Umbilical cord (tissue), 2 donors: ENCODE data around the gene PLEKHJ1. TPM values are rescaled to one million over a fixed set of nuclear protein-coding genes. Genes with fewer than 3 reads are reported as not detected.
"Not testable (repeated sequence)": the region's sequence is repeated elsewhere in the genome, so short reads cannot be mapped to it uniquely, and the experiment has no call there.

Source experiments
- DNase-seq: peaks from one replicate; pipeline ENCODE4 v3.0.0-alpha.2; 2015; ENCODE audit warnings: low spot score
- total RNA-seq: library from RNA; depleted of rRNA; stranded (reverse); fragments of >200 nt; gene quantifications from one replicate; pipeline ENCODE4 v1.2.3, GENCODE V29; 2014; ENCODE audit warnings: low replicate concordance; ENCODE audit not compliant: insufficient read depth

Gene PLEKHJ1
- total RNA-seq, 1 donor from 2014 or later = 29.4 TPM

GRCh38 chr19:2221918-2222317 lies 14.2 kb downstream of the PLEKHJ1 start:
- no peak for DNase-seq

DNA sequence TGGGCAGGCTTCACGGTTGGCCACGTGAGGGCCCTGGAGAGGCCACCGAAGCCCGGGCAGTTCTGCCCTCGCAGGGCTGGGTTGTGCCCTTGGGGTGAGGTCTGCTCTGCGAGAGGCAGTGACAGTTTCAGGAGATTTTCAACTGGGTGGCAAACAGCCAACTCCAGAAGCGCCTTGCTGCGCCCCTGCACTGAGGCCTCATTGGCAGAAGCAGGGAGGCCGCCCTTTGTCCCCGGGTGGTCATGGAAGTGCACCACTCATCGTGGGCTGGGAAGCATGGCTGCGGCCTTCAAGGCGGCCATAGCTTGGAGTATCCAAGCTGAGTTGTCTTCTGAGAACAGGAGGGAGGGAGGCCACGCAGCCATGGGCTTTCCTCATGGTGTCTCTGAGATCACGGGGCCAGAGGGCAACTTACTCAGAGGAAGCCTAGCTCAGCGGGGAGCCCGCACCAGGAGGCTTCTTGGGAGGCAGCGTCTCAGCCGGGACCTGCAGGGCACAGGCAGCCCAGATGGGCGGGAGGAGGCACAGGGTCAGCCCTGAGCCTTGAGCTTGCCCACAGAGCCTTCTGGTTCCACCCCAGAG lies 14.8 kb downstream of the PLEKHJ1 start:
- DNase-seq = no peak

DNA sequence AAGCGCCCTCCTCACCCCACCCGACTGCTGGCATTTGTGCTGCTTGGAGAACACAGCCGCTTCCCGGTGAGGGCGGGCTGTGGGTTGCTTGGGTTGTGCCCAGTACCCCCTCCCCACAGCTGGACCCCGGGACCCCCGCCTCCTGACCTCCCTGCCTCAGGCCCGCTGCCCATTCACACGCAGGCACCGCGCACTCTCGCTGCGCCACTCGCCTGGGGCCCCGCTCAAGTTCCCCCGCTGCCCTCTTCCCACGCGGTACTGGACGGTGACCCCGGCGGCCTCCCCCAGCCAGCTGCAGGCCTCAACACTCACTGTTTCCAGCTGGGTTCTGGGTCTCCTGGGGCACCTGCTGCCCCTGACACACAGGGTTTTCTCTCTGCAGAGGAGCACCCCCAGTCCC lies 16.4 kb downstream of the PLEKHJ1 start:
- no peak for DNase-seq

- no peak for DNase-seq
Measured at GRCh38 chr19:2217591-2217990, 18.5 kb downstream of the PLEKHJ1 start.

- no peak for DNase-seq
Measured at GRCh38 chr19:2216361-2217225, 19.5 kb downstream of the PLEKHJ1 start.

GRCh38 chr19:2215281-2215751 lies 20.8 kb downstream of the PLEKHJ1 start:
- DNase-seq = no peak

- DNase-seq = no peak
Measured at GRCh38 chr19:2214251-2214650, 21.9 kb downstream of the PLEKHJ1 start.

- DNase-seq = no peak
Measured at GRCh38 chr19:2213799-2214198, 22.3 kb downstream of the PLEKHJ1 start.

- no peak for DNase-seq
Measured at GRCh38 chr19:2212861-2213711, 23.0 kb downstream of the PLEKHJ1 start.

GRCh38 chr19:2210987-2211740 lies 25.0 kb downstream of the PLEKHJ1 start:
- DNase-seq = no peak

- no peak for DNase-seq
Measured at GRCh38 chr19:2210206-2210605, 25.9 kb downstream of the PLEKHJ1 start.

DNA sequence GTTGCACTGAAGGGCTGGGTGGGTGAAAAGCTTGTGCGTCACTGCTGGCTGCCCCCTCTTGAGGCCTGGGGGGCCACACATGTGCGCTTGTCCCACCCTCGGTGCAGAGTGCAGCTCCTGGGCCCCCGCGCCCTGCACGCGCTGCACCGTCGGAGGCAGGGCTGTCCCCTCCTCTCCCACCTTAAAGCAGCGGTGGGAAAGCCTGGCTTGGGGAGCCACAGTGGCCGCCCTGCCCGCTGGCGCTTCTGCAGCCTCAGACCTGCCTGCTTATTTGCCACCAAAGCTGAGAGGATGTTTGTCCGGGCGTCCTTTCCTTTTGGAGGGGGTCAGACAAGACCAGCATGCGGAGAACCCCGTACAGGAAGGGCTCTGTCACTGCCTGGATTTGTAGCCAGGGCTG lies 26.7 kb downstream of the PLEKHJ1 start:
- DNase-seq = no peak

DNA sequence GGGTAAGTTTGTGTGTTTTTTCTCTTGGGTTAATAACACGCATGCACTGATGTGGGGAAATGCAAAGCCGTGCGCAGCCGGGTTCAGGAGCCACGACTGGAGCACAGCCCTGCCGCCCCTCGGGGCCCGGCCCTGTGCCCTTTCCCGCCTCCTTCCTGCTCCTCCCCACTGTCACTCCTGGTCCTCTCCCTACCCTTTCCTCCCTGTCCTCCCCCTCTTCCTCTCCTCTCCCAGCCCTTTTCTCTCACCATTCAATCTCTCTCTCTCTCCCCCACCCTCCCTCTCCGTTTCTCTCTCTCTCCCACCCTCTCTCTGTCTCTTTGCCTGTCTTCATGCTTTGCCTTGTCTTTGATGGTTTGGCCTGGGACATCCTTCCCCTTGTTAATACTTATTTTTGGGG lies 27.2 kb downstream of the PLEKHJ1 start:
- no peak for DNase-seq

GRCh38 chr19:2207991-2208860 lies 27.9 kb downstream of the PLEKHJ1 start:
- DNase-seq = peak; percentile 95

DNA sequence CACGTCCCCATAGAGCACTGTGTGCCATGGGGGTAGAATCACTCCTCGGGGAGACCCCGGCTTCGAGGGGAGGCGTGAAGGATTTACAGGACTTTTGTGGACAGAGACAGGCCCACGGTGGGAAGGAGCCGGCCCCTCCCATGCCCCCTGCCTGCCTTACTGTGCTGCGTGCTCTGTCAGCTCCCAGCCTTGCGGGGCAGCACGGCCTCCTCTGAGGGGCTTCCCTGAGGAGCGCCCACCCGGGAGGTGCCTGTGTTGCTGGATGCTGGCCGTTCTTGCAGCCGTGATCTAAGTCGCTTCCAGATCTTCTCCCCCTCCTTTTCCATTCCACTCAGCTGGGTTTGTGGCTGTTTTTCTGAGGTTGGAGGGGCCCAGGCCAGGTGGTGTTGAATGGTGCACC lies 29.1 kb downstream of the PLEKHJ1 start:
- DNase-seq = no peak

DNA sequence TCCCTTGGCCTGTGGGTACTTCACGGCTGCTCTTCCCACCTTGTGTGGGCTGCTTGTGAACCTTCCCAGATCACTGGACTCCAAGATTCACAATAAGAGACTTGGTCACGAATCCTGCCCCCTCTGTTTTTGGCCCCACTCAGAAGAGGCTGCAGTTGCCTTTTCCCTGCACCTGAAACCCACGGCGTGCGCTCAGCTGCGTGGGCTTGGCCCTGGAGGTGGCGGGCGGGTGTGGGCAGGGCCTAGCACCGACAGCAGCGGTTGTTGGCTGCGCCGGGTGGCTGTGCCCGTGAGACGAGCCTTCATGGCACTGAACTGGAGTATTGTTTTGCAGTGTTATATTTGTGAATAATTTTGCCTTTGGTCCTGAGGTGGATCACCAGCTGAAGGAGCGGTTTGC lies 33.8 kb downstream of the PLEKHJ1 start:
- no peak for DNase-seq

GRCh38 chr19:2201473-2202148 lies 34.5 kb downstream of the PLEKHJ1 start:
- no peak for DNase-seq

- not testable (repeated sequence) for DNase-seq
Measured at GRCh38 chr19:2200624-2201294, 35.4 kb downstream of the PLEKHJ1 start.
